Loucy (cell line): Measurements from ENCODE around the gene NCBP1.

Source experiments
- EZH2phosphoT487 ChIP-seq: fragments of 200-600 bp; IDR thresholded peaks from 2 replicates; pipeline ENCODE4 v1.6.1; 2018; ENCODE audit warnings: antibody characterized with exemption, mild to moderate bottlenecking, moderate library complexity, borderline replicate concordance
- TF ChIP-seq, protein P1 (sequence below): fragments of 200-600 bp; sonication (generic); conservative IDR thresholded peaks from 2 replicates; pipeline ENCODE4 v1.5.1; 2014; ENCODE audit warnings: mild to moderate bottlenecking, antibody characterized with exemption, low read length

DNA sequence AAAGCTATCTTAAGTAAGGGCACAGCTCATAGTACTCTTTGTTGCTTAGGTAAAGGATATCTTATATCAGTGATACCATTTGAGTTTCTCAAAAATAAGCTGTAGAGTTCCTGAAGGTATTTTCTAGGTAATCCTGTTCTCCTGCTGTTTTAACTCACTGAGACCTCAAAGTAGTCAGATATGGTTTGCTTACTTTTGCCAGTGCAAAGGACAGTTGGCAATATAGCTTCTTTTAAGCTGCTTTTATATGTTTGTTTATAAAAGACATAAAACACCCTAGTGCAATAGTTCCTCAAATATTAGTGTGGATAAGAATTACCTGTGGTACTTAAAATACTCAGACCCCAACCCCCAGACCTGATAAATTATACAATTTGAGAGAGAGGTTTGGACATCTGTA is 12.1 kb downstream of the NCBP1 start:
- TF ChIP-seq, protein P1, sequence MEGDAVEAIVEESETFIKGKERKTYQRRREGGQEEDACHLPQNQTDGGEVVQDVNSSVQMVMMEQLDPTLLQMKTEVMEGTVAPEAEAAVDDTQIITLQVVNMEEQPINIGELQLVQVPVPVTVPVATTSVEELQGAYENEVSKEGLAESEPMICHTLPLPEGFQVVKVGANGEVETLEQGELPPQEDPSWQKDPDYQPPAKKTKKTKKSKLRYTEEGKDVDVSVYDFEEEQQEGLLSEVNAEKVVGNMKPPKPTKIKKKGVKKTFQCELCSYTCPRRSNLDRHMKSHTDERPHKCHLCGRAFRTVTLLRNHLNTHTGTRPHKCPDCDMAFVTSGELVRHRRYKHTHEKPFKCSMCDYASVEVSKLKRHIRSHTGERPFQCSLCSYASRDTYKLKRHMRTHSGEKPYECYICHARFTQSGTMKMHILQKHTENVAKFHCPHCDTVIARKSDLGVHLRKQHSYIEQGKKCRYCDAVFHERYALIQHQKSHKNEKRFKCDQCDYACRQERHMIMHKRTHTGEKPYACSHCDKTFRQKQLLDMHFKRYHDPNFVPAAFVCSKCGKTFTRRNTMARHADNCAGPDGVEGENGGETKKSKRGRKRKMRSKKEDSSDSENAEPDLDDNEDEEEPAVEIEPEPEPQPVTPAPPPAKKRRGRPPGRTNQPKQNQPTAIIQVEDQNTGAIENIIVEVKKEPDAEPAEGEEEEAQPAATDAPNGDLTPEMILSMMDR: no peak
- no peak for TF ChIP-seq EZH2phosphoT487
